Hepatocyte (in vitro differentiated cells): ENCODE measurements around the gene HS1BP3. TPM values are rescaled to one million over a fixed set of nuclear protein-coding genes. Genes with fewer than 3 reads are reported as not detected.
A peak's percentile ranks its signal among the peaks of the same experiment; 100 is the strongest.

Source experiments
- DNase-seq: peaks from one replicate; pipeline ENCODE4 v3.0.0-alpha.2; 2016; ENCODE audit warnings: low spot score
- H2AFZ ChIP-seq: fragments of 200-600 bp; sonication (generic); 2 replicates; pipeline ENCODE4 v1.6.0; 2016; ENCODE audit warnings: antibody characterized with exemption, mild to moderate bottlenecking
- H3K27ac ChIP-seq: fragments of 200-600 bp; sonication (generic); 2 replicates; pipeline ENCODE4 v1.5.1; 2016; ENCODE audit warnings: mild to moderate bottlenecking
- H3K27me3 ChIP-seq: fragments of 200-600 bp; sonication (generic); 2 replicates; pipeline ENCODE4 v1.6.1; 2016
- H3K36me3 ChIP-seq: fragments of 200-600 bp; sonication (generic); replicated peaks from 2 replicates; pipeline ENCODE4 v1.5.1; 2016; ENCODE audit warnings: low read depth; ENCODE audit not compliant: insufficient read depth
- H3K4me1 ChIP-seq: fragments of 200-600 bp; sonication (generic); 2 replicates; pipeline ENCODE4 v1.5.1; 2016; ENCODE audit warnings: mild to moderate bottlenecking, moderate library complexity; ENCODE audit not compliant: insufficient read depth
- H3K4me2 ChIP-seq: fragments of 200-600 bp; sonication (generic); 2 replicates; pipeline ENCODE4 v1.6.0; 2016
- H3K4me3 ChIP-seq: fragments of 200-600 bp; sonication (generic); 2 replicates; pipeline ENCODE4 v1.5.1; 2016; ENCODE audit warnings: mild to moderate bottlenecking
- H3K79me2 ChIP-seq: fragments of 200-600 bp; sonication (generic); 2 replicates; pipeline ENCODE4 v1.6.0; 2017; ENCODE audit warnings: mild to moderate bottlenecking
- H3K9me2 ChIP-seq: fragments of 200-600 bp; sonication (generic); replicated peaks from 2 replicates; pipeline ENCODE4 v1.6.0; 2017; ENCODE audit warnings: mild to moderate bottlenecking; ENCODE audit not compliant: insufficient read depth
- H3K9me3 ChIP-seq: fragments of 200-600 bp; sonication (generic); 2 replicates; pipeline ENCODE4 v1.5.1; 2016; ENCODE audit warnings: low read depth, mild to moderate bottlenecking
- H4K20me1 ChIP-seq: fragments of 200-600 bp; sonication (generic); 2 replicates; pipeline ENCODE4 v1.6.0; 2016; ENCODE audit warnings: mild to moderate bottlenecking; ENCODE audit not compliant: insufficient read depth, poor library complexity, severe bottlenecking
- CTCF ChIP-seq: fragments of 200-600 bp; sonication (generic); IDR thresholded peaks from 2 replicates; pipeline ENCODE4 v1.5.1; 2016; ENCODE audit warnings: antibody characterized with exemption, mild to moderate bottlenecking; ENCODE audit not compliant: poor library complexity
- EZH2 ChIP-seq: fragments of 200-600 bp; sonication (generic); IDR thresholded peaks from 2 replicates; pipeline ENCODE4 v1.6.1; 2016; ENCODE audit warnings: antibody characterized with exemption, mild to moderate bottlenecking, borderline replicate concordance
- EZH2phosphoT487 ChIP-seq: fragments of 200-600 bp; sonication (generic); IDR thresholded peaks from one replicate; pipeline ENCODE4 v1.6.1; 2018; ENCODE audit warnings: antibody characterized with exemption, mild to moderate bottlenecking, low read depth, moderate library complexity; ENCODE audit not compliant: unreplicated experiment, severe bottlenecking
- WGBS: methylation state at CpG from one replicate; pipeline ENCODE4 v1.1.6; 2016; ENCODE audit warnings: low lambda C conversion rate; ENCODE audit errors: missing lambda C conversion rate; 5-methylcytosine and 5-hydroxymethylcytosine counted together
- polyA plus RNA-seq: library from polyadenylated mRNA; unstranded; fragments of >200 nt; fragmentation: Nextera tagmentation; extraction: Ambion mirVana; gene quantifications from 2 replicates; pipeline ENCODE4 v1.2.1, GENCODE V29; 2016
- total RNA-seq: library from RNA; depleted of rRNA; stranded (reverse); fragments of >200 nt; gene quantifications from 2 replicates; pipeline ENCODE4 v1.2.3, GENCODE V29; 2014

Gene HS1BP3
- total and polyA plus RNA-seq, 2 experiments from 2014 or later: 26.8 to 29.6 TPM

GRCh38 chr2:20571644-20572215 is 79.2 kb downstream of the HS1BP3 start:
- Histone ChIP-seq H2AFZ (peak overlapping the region; percentile 45), H3K4me2 (no peak overlapping the region), H3K27me3 (no peaks in the 10 kb centered on the region), H3K27ac (peak overlapping the region; percentile 73), H3K4me1 (peaks cover 10% of the 10 kb centered on the region), H3K9me3 (no peaks in the 10 kb centered on the region), H3K36me3 (no peaks in the 10 kb centered on the region), H4K20me1 (no peaks in the 10 kb centered on the region), H3K4me3 (no peak overlapping the region), H3K9me2 (no peaks in the 10 kb centered on the region), H3K79me2 (no peaks in the 10 kb centered on the region)
- DNase-seq: no peak
- 94% methylated on average over 7 of the region's 7 CpGs for WGBS
- TF ChIP-seq CTCF (no peak), EZH2phosphoT487 (no peak), EZH2 (no peak)

- H4K20me1 ChIP-seq: no peaks in the 10 kb centered on the region
- H2AFZ ChIP-seq: no peak overlapping the region
- peaks cover 10% of the 10 kb centered on the region for H3K4me1 ChIP-seq
- H3K4me2 ChIP-seq: no peak overlapping the region
- H3K27ac ChIP-seq: peak overlapping the region; percentile 73
- no peaks in the 10 kb centered on the region for H3K36me3 ChIP-seq
- no peak for DNase-seq
- no peak overlapping the region for H3K4me3 ChIP-seq
- no peaks in the 10 kb centered on the region for H3K27me3 ChIP-seq
- no peaks in the 10 kb centered on the region for H3K9me3 ChIP-seq
- no peaks in the 10 kb centered on the region for H3K9me2 ChIP-seq
- TF ChIP-seq CTCF (no peak), EZH2 (no peak), EZH2phosphoT487 (no peak)
- WGBS: 90% methylated on average over 10 of the region's 10 CpGs
- H3K79me2 ChIP-seq: no peaks in the 10 kb centered on the region
Observed at GRCh38 chr2:20571231-20571630, 79.7 kb downstream of the HS1BP3 start.

- H3K9me2 ChIP-seq: no peaks in the 10 kb centered on the region
- H3K79me2 ChIP-seq: no peaks in the 10 kb centered on the region
- TF ChIP-seq CTCF (no peak), EZH2 (no peak), EZH2phosphoT487 (no peak)
- no peaks in the 10 kb centered on the region for H3K36me3 ChIP-seq
- DNase-seq: no peak
- no peaks in the 10 kb centered on the region for H4K20me1 ChIP-seq
- WGBS: 96% methylated on average over 6 of the region's 6 CpGs
- no peak overlapping the region for H3K4me3 ChIP-seq
- no peak overlapping the region for H3K27ac ChIP-seq
- H3K27me3 ChIP-seq: no peaks in the 10 kb centered on the region
- H3K9me3 ChIP-seq: no peaks in the 10 kb centered on the region
- no peak overlapping the region for H3K4me2 ChIP-seq
- peaks cover 10% of the 10 kb centered on the region for H3K4me1 ChIP-seq
- no peak overlapping the region for H2AFZ ChIP-seq
Observed at GRCh38 chr2:20570249-20570648, 80.6 kb downstream of the HS1BP3 start.
